Measurements from ENCODE around the gene TCF25. TPM values are rescaled to one million over a fixed set of nuclear protein-coding genes. Genes with fewer than 3 reads are reported as not detected.

TCF25 gene
- total RNA-seq, 1 experiment from 2014 or later, result 270 TPM

DNA sequence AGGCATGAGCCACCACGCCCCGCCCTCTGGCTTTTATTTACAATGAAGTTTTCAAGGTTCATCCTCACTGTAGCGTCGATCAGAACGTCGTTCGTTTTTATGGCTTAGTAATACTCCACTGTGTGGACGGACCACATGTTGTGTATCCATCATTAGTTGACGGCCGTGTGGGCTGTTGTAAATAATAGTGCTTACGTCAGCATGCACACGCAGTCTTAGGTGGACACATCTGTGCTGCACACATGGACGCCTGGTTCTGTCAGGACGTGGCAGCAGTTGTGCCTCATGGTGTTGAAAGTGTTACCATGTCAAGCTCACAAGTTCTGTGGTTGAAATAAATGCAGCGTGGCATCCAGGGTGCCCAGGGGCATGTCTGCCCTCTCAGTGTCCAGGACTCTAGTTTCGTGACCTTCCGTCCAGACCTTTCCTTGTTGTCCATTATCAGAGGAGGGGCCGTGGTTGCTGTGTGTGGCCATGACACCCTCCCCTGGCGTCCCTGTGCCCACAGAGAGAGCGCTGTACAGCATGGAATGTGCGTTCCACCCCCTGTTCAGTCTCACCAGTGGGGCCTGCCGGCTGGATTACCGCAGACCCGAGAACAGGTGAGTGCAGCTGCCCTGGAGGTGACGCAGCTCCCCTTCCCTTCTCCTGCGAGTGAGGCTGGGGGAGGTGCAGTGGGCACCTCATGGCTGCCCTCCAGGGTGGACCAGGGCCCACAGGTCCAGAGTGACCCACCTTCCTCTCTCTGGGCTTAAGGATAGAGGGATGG is 22.3 kb downstream of the TCF25 start:
- H3K4me1 Mint-ChIP-seq (ENCODE audit: low read depth, unreplicated experiment), result no peaks in the 10 kb centered on the region
- intact Hi-C loops (cut with micrococcal nuclease; ENCODE audit: unreplicated experiment), result no loop called here
- no TSS peak for BruUV-seq (replicated peaks)
- TF ChIP-seq, protein P1, sequence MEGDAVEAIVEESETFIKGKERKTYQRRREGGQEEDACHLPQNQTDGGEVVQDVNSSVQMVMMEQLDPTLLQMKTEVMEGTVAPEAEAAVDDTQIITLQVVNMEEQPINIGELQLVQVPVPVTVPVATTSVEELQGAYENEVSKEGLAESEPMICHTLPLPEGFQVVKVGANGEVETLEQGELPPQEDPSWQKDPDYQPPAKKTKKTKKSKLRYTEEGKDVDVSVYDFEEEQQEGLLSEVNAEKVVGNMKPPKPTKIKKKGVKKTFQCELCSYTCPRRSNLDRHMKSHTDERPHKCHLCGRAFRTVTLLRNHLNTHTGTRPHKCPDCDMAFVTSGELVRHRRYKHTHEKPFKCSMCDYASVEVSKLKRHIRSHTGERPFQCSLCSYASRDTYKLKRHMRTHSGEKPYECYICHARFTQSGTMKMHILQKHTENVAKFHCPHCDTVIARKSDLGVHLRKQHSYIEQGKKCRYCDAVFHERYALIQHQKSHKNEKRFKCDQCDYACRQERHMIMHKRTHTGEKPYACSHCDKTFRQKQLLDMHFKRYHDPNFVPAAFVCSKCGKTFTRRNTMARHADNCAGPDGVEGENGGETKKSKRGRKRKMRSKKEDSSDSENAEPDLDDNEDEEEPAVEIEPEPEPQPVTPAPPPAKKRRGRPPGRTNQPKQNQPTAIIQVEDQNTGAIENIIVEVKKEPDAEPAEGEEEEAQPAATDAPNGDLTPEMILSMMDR (IDR thresholded peaks at IDR 0.05; ENCODE audit: unreplicated experiment), result no peak
- H3K27ac Mint-ChIP-seq (ENCODE audit: unreplicated experiment), result no peak overlapping the region
- peaks cover 84% of the 10 kb centered on the region for H3K36me3 Mint-ChIP-seq (ENCODE audit: insufficient read depth, unreplicated experiment)
- no peak for DNase-seq
- CTCF ChIA-PET, result interaction anchor here (0.5 kb wide), 1 partner anchor 94 kb away, joined by 3 read pairs; no protein-coding TSS in a partner anchor
- H3K9me3 Mint-ChIP-seq (ENCODE audit: low read depth, unreplicated experiment), result no peaks in the 10 kb centered on the region
- no peaks in the 10 kb centered on the region for H3K27me3 Mint-ChIP-seq (ENCODE audit: unreplicated experiment)
- no peak overlapping the region for H3K4me3 Mint-ChIP-seq (ENCODE audit: low read depth, unreplicated experiment)

DNA sequence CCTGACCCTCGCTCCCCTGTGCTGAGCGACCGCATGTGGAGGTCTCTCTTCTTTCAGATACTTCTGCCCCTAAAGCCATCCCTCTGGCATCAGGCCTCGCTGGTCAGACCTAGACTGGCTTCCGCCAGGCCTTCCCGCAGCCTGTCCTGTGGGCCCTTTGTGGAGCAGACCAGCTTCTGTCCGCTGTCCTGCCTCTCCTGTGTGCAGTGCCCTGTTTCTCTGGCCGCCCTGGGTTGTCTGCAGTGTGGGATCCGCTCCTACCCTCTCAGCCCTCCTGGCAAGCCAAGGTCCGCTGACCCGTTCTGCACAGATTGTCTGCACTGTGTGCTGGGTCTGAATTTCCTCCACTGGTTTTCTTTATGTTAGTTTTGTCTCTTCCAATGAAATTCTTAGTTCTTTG is 23.8 kb downstream of the TCF25 start:
- H3K27me3 Mint-ChIP-seq (ENCODE audit: unreplicated experiment), result no peaks in the 10 kb centered on the region
- TF ChIP-seq, protein P1 (IDR thresholded peaks at IDR 0.05; ENCODE audit: unreplicated experiment), result no peak
- CTCF ChIA-PET, result interaction anchor here (0.7 kb wide), 1 partner anchor 13 kb away, joined by 4 read pairs; no protein-coding TSS in a partner anchor
- H3K4me1 Mint-ChIP-seq (ENCODE audit: low read depth, unreplicated experiment), result no peaks in the 10 kb centered on the region
- DNase-seq, result no peak
- intact Hi-C loops (cut with micrococcal nuclease; ENCODE audit: unreplicated experiment), result no loop called here
- no peak overlapping the region for H3K4me3 Mint-ChIP-seq (ENCODE audit: low read depth, unreplicated experiment)
- no peak overlapping the region for H3K27ac Mint-ChIP-seq (ENCODE audit: unreplicated experiment)
- no peaks in the 10 kb centered on the region for H3K9me3 Mint-ChIP-seq (ENCODE audit: low read depth, unreplicated experiment)
- no TSS peak for BruUV-seq (replicated peaks)
- peaks cover 76% of the 10 kb centered on the region for H3K36me3 Mint-ChIP-seq (ENCODE audit: insufficient read depth, unreplicated experiment)

DNA sequence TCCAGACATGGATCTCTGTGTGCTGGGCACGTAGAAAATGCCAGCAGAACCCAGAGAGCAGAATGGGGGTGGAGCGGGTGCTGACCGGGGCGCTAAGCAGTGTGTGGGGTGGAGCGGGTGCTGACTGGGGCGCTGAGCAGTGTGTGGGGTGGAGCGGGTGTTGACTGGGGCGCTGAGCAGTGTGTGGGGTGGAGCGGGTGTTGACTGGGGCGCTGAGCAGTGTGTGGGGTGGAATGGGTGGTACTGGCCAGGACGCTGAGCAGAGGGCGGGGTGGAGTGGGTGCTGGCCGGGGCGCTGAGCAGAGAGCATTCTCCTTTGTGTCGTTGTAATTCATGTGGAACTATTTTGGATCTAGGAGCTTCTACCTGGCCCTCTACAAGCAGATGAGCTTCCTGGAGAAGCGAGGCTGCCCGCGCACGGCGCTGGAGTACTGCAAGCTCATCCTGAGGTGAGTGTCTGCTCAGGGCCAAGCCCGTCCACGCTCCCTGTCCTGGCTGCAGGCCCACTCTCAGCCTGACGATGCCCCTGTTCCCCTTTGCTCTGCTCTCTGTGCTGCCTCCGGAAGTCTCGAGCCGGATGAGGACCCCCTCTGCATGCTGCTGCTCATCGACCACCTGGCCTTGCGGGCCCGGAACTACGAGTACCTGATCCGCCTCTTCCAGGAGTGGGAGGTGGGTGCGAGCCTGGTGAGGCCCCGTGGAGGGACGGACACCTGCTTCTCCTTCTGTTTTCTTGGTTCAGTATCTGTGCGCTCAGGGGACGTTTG is 25.0 kb downstream of the TCF25 start:
- no peaks in the 10 kb centered on the region for H3K4me1 Mint-ChIP-seq (ENCODE audit: low read depth, unreplicated experiment)
- H3K36me3 Mint-ChIP-seq (ENCODE audit: insufficient read depth, unreplicated experiment), result peaks cover 77% of the 10 kb centered on the region
- no peaks in the 10 kb centered on the region for H3K27me3 Mint-ChIP-seq (ENCODE audit: unreplicated experiment)
- TF ChIP-seq, protein P1 (IDR thresholded peaks at IDR 0.05; ENCODE audit: unreplicated experiment), result no peak
- intact Hi-C loops (cut with micrococcal nuclease; ENCODE audit: unreplicated experiment), result no loop called here
- CTCF ChIA-PET, result no interaction called here
- no peak for DNase-seq
- H3K4me3 Mint-ChIP-seq (ENCODE audit: low read depth, unreplicated experiment), result no peak overlapping the region
- no peak overlapping the region for H3K27ac Mint-ChIP-seq (ENCODE audit: unreplicated experiment)
- no peaks in the 10 kb centered on the region for H3K9me3 Mint-ChIP-seq (ENCODE audit: low read depth, unreplicated experiment)
- no TSS peak for BruUV-seq (replicated peaks)

DNA sequence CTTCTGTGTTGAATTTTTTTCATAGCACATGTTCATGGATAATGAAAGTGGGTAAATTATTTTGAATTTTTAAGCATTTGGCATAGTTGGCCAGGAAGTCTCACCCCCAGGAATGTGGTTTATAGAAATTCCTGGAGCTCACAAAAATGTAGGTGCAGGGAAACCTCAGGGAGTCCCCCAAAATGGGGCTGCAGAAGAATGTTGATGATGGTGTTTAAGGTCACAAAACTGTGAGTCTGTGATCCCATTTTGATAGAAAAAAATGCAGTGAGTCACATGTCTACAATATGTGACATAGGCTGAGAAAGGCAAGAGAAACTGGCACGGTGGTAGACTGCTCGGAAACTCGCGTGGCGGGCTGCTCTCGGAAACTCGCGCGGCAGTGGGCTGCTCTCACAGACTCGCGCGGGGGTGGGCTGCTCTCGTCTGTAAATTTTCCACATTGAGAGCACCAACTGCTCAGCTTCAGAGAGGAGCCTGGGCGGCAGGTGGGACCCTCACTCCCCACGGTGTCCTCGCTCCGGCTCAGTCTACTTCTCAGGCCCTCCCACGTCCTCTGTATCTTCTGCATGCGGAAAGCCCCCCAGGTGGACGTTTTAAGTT is 26.6 kb downstream of the TCF25 start:
- Mint-ChIP-seq H3K4me3 (ENCODE audit: low read depth, unreplicated experiment) (no peak overlapping the region), H3K36me3 (ENCODE audit: insufficient read depth, unreplicated experiment) (peaks cover 78% of the 10 kb centered on the region)
- CTCF ChIA-PET, result no interaction called here

More for the DNA sequence above, 26.6 kb downstream of the TCF25 start:
- H3K27me3 Mint-ChIP-seq (ENCODE audit: unreplicated experiment), result no peaks in the 10 kb centered on the region
- DNase-seq, result no peak
- no TSS peak for BruUV-seq (replicated peaks)
- no peaks in the 10 kb centered on the region for H3K9me3 Mint-ChIP-seq (ENCODE audit: low read depth, unreplicated experiment)
- intact Hi-C loops (cut with micrococcal nuclease; ENCODE audit: unreplicated experiment), result no loop called here
- H3K27ac Mint-ChIP-seq (ENCODE audit: unreplicated experiment), result no peak overlapping the region
- no peaks in the 10 kb centered on the region for H3K4me1 Mint-ChIP-seq (ENCODE audit: low read depth, unreplicated experiment)
- TF ChIP-seq, protein P1 (IDR thresholded peaks at IDR 0.05; ENCODE audit: unreplicated experiment), result no peak

All from Calu3 (cell line).